Erythroblast (primary cell): ENCODE measurements around the gene GGACT.

ENCODE experiments used
- GATA1 ChIP-seq: IDR thresholded peaks from 2 replicates; pipeline ENCODE4 v1.6.1; 2011; ENCODE audit warnings: low read depth, mild to moderate bottlenecking, control low read depth, low read length, moderate library complexity
- POLR2A ChIP-seq: IDR thresholded peaks from 2 replicates; pipeline ENCODE4 v1.6.1; 2011; ENCODE audit warnings: mild to moderate bottlenecking, low read length

DNA sequence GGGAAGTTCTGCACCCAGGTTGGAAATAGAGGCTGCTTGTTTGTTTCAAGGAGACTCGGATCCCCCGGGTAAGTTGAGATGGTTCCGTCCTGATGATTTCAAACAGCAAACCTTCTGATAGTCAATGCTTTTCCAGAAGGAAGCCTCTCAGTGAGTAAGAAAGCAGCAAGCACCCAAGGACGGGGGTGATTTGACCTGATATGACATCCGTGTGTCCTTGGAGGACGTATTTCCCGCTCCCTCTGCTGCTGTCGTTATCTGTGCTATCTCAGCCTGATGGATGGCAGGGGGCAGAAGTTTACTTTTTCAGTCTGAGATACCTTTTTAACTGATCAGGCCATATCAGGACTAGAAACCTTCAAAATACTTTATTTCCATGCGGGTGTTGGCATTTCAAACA is 5.7 kb upstream of the GGACT start:
- no peak for TF ChIP-seq POLR2A
- no peak for TF ChIP-seq GATA1
